Loucy (cell line): ENCODE measurements around the gene ZCCHC2.

Experiments
- CTCF ChIP-seq: fragments of 200-600 bp; sonication (generic); conservative IDR thresholded peaks from 2 replicates; pipeline ENCODE4 v1.5.1; 2014; ENCODE audit warnings: mild to moderate bottlenecking, antibody characterized with exemption, low read length
- EZH2phosphoT487 ChIP-seq: fragments of 200-600 bp; IDR thresholded peaks from 2 replicates; pipeline ENCODE4 v1.6.1; 2018; ENCODE audit warnings: antibody characterized with exemption, mild to moderate bottlenecking, moderate library complexity, borderline replicate concordance

DNA sequence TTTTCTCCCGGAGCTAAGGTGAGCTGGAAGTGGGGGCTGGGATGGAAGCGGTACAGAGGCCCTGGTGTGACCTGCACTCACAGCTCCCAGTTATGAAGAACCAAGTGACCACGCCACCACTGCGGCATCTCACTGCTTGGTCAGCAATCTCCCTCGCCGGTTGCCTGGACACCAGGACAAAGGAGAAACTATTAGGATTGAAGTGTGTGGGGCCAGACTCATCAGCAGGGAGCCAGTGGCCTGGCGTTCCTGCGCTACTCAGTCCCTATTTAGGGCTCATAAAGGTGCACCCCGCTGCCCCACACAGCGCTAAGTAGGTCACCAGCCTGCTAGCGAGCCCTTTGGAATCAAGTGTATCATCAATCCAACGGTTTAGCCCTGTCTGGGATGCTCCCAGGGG lies 82.9 kb downstream of the ZCCHC2 start:
- TF ChIP-seq CTCF = no peak
- TF ChIP-seq EZH2phosphoT487 = no peak
